T-helper 2 cell treated with Interferon-gamma antibody and Interleukin-4, amounts not matched to agents 100 ng/mL and 5 ng/mL, for 36 hours (primary cell): ENCODE measurements around the gene ITGB7. TPM values are rescaled to one million over a fixed set of nuclear protein-coding genes. Genes with fewer than 3 reads are reported as not detected.

ENCODE experiments used
- intact Hi-C: fragments of 100-400 bp; cut with micrococcal nuclease; formaldehyde crosslinking; loops from one replicate; pipeline ENCODE4 v1.15.1; 2023
- total RNA-seq: library from RNA; stranded (reverse); gene quantifications from 2 replicates; pipeline ENCODE4 v1.2.3, GENCODE V29; 2022

The ITGB7 gene
- total RNA-seq, 1 donor from 2014 or later = 770 TPM

GRCh38 chr12:53198486-53199110, 8.5 kb downstream of the ITGB7 start:
- intact Hi-C loops = loop anchor here (1.0 kb wide), 1 partner anchor 11 kb away; no protein-coding TSS in a partner anchor

DNA sequence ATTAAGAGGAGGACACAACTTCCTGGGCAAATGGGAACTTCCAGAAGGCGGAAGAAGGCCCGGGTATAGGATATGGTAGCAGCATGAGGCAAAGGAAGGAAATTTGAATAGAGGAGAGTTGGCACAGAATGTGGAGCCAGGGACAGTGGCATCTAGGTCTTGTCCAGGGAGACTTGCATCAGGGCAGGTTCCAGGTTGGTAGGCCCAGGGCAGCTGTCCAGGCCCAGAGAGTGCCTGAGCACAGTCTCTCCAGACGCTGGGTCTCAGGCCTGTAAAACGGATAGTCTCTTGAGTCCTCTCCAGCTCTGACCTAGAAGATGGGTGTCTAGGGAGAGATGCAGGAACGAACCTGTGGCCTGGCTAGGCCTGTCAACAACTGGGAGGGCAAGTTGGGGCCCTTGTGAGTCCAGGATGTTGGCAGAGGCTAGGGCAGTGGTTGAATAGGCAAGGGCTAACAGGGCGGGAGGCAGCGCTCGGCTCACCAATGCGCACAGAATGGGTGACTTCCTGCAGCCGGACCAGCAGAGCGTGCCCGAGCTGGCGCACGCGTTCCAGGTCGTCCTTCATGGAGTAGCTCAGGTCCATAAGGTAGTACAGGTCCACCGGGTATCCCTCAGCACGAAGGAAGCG, 9.9 kb downstream of the ITGB7 start:
- intact Hi-C loops = no loop called here

DNA sequence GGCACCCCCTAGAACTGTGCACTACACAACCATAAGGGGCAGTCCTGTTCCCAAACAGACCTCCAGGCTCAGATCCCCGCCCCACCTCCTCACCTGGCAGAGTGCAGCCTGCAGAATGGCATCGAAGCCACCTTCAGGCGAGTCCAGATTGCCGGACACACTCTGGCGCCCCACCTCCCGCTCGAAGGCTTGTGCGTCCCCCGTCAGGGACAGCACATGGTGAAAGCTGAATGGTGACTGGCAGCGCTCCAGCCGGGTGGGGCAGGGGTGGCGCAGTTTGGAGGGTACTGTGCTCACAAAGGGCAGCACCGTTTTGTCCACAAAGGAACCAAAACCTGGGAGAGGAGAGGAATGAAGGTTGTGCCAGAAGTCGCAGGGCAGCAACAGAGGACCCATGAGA, 10.6 kb downstream of the ITGB7 start:
- intact Hi-C loops = no loop called here

- intact Hi-C loops = no loop called here
Observed at GRCh38 chr12:53195516-53196420, 11.3 kb downstream of the ITGB7 start.

GRCh38 chr12:53194973-53195372, 12.1 kb downstream of the ITGB7 start:
- intact Hi-C loops = loop anchor here (5.0 kb wide), 1 partner anchor 38 kb away; no protein-coding TSS in a partner anchor

DNA sequence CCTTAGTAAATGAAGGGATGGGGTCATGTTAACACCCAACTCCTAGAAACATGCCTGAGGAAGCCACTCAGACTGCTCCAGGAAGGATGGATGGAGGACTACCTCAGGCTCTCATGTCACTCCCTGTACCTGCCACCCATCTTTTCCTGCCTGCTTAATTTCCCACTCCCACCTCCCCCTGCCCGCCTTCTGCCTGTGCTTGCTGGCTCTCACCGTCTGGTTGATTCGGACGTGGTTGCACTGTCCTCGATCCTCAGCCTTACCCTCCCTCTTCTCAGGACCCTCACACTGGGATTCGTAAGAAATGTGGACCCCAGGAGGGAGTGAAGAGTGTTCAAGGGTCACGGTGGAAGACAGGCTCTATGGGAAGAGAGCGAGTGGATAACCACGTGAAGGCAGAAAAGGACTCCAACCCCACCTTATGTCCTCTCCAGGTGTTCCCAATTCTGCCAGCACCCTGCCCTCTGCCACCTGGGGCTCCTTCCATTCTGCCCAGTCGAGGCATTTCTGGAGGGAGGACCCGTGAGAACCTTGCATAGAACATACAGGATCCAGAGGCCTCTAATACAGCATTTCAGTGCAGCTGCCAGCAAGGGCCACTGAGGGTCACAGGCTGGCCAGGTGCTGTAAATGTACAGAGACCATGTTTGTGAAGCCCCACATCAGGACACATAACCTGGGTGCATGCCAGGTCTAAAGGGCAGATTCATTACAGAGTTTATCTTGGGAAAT, 12.9 kb downstream of the ITGB7 start:
- intact Hi-C loops = loop anchor here (5.0 kb wide), 1 partner anchor 37 kb away; no protein-coding TSS in a partner anchor

- intact Hi-C loops = loop anchor here (5.0 kb wide), 1 partner anchor 36 kb away; no protein-coding TSS in a partner anchor
Observed at GRCh38 chr12:53193040-53193439, 14.0 kb downstream of the ITGB7 start.

DNA sequence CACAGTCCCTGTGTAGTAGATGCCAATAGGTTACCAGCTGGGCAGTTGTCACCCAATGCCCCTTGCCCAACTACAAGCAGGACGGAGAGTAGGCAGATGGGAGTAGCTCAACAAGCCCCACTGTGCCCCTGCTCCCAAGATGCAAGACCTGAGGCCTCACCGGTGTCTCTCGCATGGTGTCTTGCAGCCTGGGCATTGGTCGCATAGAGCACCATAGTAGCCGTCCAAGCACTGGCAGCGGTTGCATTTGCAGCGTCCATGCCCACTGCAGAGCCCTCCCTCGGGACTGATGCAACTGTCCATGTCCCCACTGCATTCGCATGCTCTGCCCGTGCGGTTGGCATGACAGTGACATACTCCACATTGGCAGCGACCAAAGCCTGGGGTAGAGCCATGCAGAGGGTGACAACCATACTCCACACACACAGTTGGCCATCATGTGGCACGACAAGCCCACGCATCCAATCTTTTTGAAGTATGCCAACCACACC, 14.5 kb downstream of the ITGB7 start:
- intact Hi-C loops = loop anchor here (5.0 kb wide), 1 partner anchor 35 kb away; no protein-coding TSS in a partner anchor

DNA sequence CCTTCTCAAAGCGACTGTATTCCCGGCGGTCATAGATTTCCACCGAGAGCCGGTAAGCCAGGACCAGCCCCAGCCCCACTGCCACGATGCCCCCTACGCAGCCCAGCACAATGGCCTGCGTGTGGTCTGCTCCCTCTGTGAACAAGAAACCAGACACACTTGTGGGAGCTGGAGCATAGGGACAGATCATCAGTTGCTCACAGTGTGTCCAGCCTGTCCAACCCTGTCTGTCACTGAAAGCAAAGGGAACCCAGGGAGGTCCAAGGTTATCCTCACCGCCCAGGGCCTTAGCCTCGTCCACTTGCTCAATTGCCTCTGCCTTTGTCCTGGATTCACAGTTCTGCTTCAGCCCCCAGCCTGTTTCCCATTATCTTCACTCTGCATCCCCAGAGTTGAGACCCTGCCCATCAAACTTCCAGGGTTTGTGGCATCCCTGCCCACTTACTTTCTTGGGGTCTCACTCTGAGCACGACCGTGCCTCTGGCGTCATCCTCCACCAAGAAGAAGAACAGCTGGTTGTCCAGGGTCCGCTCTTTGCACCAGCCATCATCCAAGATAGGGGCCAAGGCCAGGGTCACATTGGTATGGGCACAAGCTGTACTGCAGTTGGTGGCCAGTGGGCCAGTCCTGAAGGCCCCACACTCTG, 15.0 kb downstream of the ITGB7 start:
- intact Hi-C loops = loop anchor here (5.0 kb wide), 1 partner anchor 35 kb away; no protein-coding TSS in a partner anchor

GRCh38 chr12:53191096-53191884, 15.8 kb downstream of the ITGB7 start:
- intact Hi-C loops = loop anchor here (5.0 kb wide), 1 partner anchor 34 kb away; no protein-coding TSS in a partner anchor

- intact Hi-C loops = loop anchor here (5.0 kb wide), 1 partner anchor 33 kb away; no protein-coding TSS in a partner anchor
Observed at GRCh38 chr12:53190108-53190729, 16.8 kb downstream of the ITGB7 start.

GRCh38 chr12:53187145-53187899, 19.7 kb downstream of the ITGB7 start:
- intact Hi-C loops = no loop called here

- intact Hi-C loops = no loop called here
Observed at GRCh38 chr12:53186745-53187144, 20.3 kb downstream of the ITGB7 start.

DNA sequence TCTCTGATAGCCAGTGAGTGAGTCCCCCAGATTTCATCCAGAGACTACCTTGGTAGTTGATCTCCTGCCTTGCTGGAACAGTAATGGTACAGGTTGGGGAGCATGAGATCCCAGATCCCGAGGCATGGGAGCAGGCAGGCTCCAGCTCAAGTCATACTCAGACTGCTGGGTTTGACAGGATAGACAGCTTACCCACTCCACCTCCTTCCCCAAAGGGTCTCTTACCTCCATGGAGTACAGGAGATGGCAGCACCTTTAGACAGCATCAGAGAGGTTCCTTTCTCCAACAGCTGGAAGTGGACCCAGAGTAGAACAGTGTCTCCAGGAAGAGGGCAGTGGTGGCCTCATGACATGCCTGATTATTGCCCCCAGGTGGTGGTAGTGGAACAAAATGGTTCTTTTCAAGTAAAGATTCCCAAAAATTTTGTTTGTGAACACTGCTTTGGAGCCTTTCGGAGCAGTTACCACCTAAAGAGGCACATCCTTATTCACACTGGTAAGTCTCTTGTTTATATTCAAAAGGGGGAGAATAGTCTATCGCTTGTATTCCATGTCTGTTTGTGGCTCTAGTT, 21.4 kb downstream of the ITGB7 start:
- intact Hi-C loops = no loop called here

DNA sequence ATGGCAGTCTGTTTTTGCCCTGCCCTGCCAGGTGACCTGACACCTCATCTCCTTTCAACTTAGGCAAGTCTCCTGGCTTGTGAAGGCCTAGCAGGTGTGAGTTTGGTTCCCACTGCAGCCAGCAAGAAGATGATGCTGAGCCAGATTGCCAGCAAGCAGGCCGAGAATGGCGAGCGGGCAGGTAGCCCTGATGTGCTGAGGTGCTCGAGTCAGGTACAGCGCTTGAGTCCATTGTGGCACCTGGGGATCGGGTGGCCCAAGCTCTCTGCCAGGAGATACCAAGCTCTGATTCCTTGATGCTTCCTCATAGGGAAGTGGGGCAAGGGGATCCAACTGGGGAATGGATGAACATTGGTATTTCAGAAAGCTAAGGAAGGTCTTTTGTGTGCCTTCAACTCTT, 22.2 kb downstream of the ITGB7 start:
- intact Hi-C loops = loop anchor here (5.0 kb wide), 1 partner anchor 82 kb away; the partner anchor contains the start of gene ESPL1

GRCh38 chr12:53182903-53183302, 24.1 kb downstream of the ITGB7 start:
- intact Hi-C loops = loop anchor here (5.0 kb wide), 1 partner anchor 84 kb away; the partner anchor contains the start of gene ESPL1

- intact Hi-C loops = loop anchor here (1.0 to 5.0 kb wide), 3 partner anchors 19 to 143 kb away; partner anchors contain the start of gene ESPL1
Observed at GRCh38 chr12:53181935-53182334, 25.1 kb downstream of the ITGB7 start.
